Mesothelial cell of epicardium (in vitro differentiated cells): ENCODE data around the gene ARMH1. TPM values are rescaled to one million over a fixed set of nuclear protein-coding genes. Genes with fewer than 3 reads are reported as not detected.
A peak's percentile ranks its signal among the peaks of the same experiment; 100 is the strongest.

Experiments
- DNase-seq, 2 experiments: peaks; one replicate each; pipeline ENCODE4 v3.0.0; 2021; ENCODE audit warnings: low spot score in 2 of 2; ENCODE audit not compliant: unreplicated experiment in 2 of 2
- H3K27ac Mint-ChIP-seq: 2 replicates; pipeline ENCODE4 v1.8.0; 2021; ENCODE audit warnings: mixed read lengths
- H3K27me3 Mint-ChIP-seq: 2 replicates; pipeline ENCODE4 v1.8.0; 2021; ENCODE audit warnings: low read depth, mixed read lengths
- H3K36me3 Mint-ChIP-seq: 2 replicates; pipeline ENCODE4 v1.8.0; 2021; ENCODE audit warnings: mixed read lengths
- H3K4me1 Mint-ChIP-seq: 2 replicates; pipeline ENCODE4 v1.8.0; 2021; ENCODE audit warnings: mixed read lengths
- H3K4me3 Mint-ChIP-seq: 2 replicates; pipeline ENCODE4 v1.8.0; 2021; ENCODE audit warnings: mild to moderate bottlenecking, moderate library complexity, mixed read lengths
- H3K9me3 Mint-ChIP-seq: 2 replicates; pipeline ENCODE4 v1.8.0; 2021; ENCODE audit warnings: mixed read lengths
- CTCF ChIP-seq: fragments of 200-600 bp; sonication (generic); IDR thresholded peaks from one replicate; pipeline ENCODE4 v1.5.0; 2021; ENCODE audit warnings: antibody characterized with exemption; ENCODE audit not compliant: unreplicated experiment
- total RNA-seq: library from RNA; stranded (reverse); gene quantifications from 3 replicates; pipeline ENCODE4 v1.2.1, GENCODE V29; 2021

Gene ARMH1
- total RNA-seq, 1 donor from 2014 or later, result 19.1 TPM

GRCh38 chr1:44676484-44677200 lies 2.1 kb downstream of the ARMH1 start:
- Mint-ChIP-seq H3K4me1 (peaks cover 27% of the 10 kb centered on the region), H3K4me3 (no peak overlapping the region), H3K9me3 (no peaks in the 10 kb centered on the region), H3K27ac (no peak overlapping the region), H3K36me3 (peaks cover 10% of the 10 kb centered on the region), H3K27me3 (no peaks in the 10 kb centered on the region)
- no peak for DNase-seq
- TF ChIP-seq CTCF, result no peak

GRCh38 chr1:44677201-44677766 lies 2.8 kb downstream of the ARMH1 start:
- Mint-ChIP-seq H3K4me3 (no peak overlapping the region), H3K27ac (no peak overlapping the region), H3K9me3 (no peaks in the 10 kb centered on the region), H3K4me1 (peaks cover 24% of the 10 kb centered on the region), H3K27me3 (no peaks in the 10 kb centered on the region), H3K36me3 (peaks cover 14% of the 10 kb centered on the region)
- TF ChIP-seq CTCF, result peak; percentile 69
- DNase-seq, result no peak

- no peaks in the 10 kb centered on the region for H3K9me3 Mint-ChIP-seq
- TF ChIP-seq CTCF, result no peak
These were observed 3.6 kb downstream of the ARMH1 start for GRCh38 chr1:44678120-44678519.

GRCh38 chr1:44678626-44679025 lies 4.1 kb downstream of the ARMH1 start:
- H3K9me3 Mint-ChIP-seq, result no peaks in the 10 kb centered on the region
- H3K27me3 Mint-ChIP-seq, result no peaks in the 10 kb centered on the region
- H3K4me3 Mint-ChIP-seq, result no peak overlapping the region
- H3K4me1 Mint-ChIP-seq, result peaks cover 10% of the 10 kb centered on the region
- TF ChIP-seq CTCF, result no peak
- H3K27ac Mint-ChIP-seq, result no peak overlapping the region
- peaks cover 21% of the 10 kb centered on the region for H3K36me3 Mint-ChIP-seq
- no peak for DNase-seq

More at GRCh38 chr1:44678120-44678519, 3.6 kb downstream of the ARMH1 start:
- no peak for DNase-seq
- H3K4me1 Mint-ChIP-seq, result peaks cover 15% of the 10 kb centered on the region
- peaks cover 17% of the 10 kb centered on the region for H3K36me3 Mint-ChIP-seq
- H3K27me3 Mint-ChIP-seq, result no peaks in the 10 kb centered on the region
- H3K4me3 Mint-ChIP-seq, result no peak overlapping the region
- no peak overlapping the region for H3K27ac Mint-ChIP-seq

- Mint-ChIP-seq H3K9me3 (no peaks in the 10 kb centered on the region), H3K4me1 (peaks cover 10% of the 10 kb centered on the region), H3K27ac (no peak overlapping the region), H3K36me3 (peaks cover 21% of the 10 kb centered on the region), H3K27me3 (no peaks in the 10 kb centered on the region), H3K4me3 (no peak overlapping the region)
- no peak for TF ChIP-seq CTCF
- no peak for DNase-seq
These were observed 5.0 kb downstream of the ARMH1 start for GRCh38 chr1:44679468-44679867.
